OCI-LY3 (cell line): ENCODE results near the gene ADAMTS7.
"Not testable (repeated sequence)": the region's sequence is repeated elsewhere in the genome, so short reads cannot be mapped to it uniquely, and the experiment has no call there.

Experiments used
- EZH2phosphoT487 ChIP-seq: fragments of 200-600 bp; shearing (Covaris generic); IDR thresholded peaks from 2 replicates; pipeline ENCODE4 v1.6.1; 2018; ENCODE audit warnings: antibody characterized with exemption, mixed run types, low read depth
- TF ChIP-seq, protein P1 (sequence below): fragments of 200-600, 300-600 bp; sonication (generic); IDR thresholded peaks from 2 replicates; pipeline ENCODE4 v1.5.1; 2014; ENCODE audit warnings: antibody characterized with exemption, low read length, low read depth

DNA sequence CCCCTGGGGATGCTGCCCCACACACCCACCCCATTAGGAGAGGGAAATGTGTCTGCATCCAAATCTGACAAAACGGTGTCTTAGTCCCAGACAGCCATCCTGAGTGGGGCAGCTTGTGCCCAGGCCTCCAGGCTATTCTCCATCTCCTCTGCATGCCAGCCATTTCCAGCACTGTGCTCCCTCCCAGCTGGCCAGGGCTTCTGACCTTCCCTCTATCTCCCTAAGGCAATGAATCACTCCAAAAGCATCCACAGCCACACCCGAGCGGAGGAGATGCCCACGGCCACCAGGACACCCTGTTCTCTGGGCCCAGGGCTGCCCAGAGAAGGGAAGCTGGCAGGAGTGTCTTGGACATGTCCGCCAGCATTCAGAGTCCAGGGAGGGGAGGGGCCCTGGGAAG is 12.9 kb downstream of the ADAMTS7 start:
- TF ChIP-seq, protein P1, sequence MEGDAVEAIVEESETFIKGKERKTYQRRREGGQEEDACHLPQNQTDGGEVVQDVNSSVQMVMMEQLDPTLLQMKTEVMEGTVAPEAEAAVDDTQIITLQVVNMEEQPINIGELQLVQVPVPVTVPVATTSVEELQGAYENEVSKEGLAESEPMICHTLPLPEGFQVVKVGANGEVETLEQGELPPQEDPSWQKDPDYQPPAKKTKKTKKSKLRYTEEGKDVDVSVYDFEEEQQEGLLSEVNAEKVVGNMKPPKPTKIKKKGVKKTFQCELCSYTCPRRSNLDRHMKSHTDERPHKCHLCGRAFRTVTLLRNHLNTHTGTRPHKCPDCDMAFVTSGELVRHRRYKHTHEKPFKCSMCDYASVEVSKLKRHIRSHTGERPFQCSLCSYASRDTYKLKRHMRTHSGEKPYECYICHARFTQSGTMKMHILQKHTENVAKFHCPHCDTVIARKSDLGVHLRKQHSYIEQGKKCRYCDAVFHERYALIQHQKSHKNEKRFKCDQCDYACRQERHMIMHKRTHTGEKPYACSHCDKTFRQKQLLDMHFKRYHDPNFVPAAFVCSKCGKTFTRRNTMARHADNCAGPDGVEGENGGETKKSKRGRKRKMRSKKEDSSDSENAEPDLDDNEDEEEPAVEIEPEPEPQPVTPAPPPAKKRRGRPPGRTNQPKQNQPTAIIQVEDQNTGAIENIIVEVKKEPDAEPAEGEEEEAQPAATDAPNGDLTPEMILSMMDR = not testable (repeated sequence)
- TF ChIP-seq EZH2phosphoT487 = not testable (repeated sequence)
